Measurements from ENCODE around the gene OR10H4.
"Not testable (repeated sequence)": the region's sequence is repeated elsewhere in the genome, so short reads cannot be mapped to it uniquely, and the experiment has no call there.

The OR10H4 gene

GRCh38 chr19:15948223-15949058 lies at the start of gene OR10H4:
Gene OR10H4, plus strand, starts transcription at chr19:15949008. Its CDS starts 0 bp downstream, at chr19:15949008.
- DNase-seq = no peak

GRCh38 chr19:15899561-15899960 lies 49.2 kb upstream of the OR10H4 start:
- not testable (repeated sequence) for DNase-seq

- not testable (repeated sequence) for DNase-seq
Observed at GRCh38 chr19:15900032-15900431, 48.8 kb upstream of the OR10H4 start.

GRCh38 chr19:15900504-15900903 lies 48.3 kb upstream of the OR10H4 start:
- no peak for DNase-seq

- DNase-seq = no peak
Observed at GRCh38 chr19:15902254-15902653, 46.6 kb upstream of the OR10H4 start.

GRCh38 chr19:15902898-15903297 lies 45.9 kb upstream of the OR10H4 start:
- not testable (repeated sequence) for DNase-seq

- no peak for DNase-seq
Observed at GRCh38 chr19:15905026-15905425, 43.8 kb upstream of the OR10H4 start.

GRCh38 chr19:15911599-15912235 lies 37.1 kb upstream of the OR10H4 start:
- DNase-seq = no peak

- no peak for DNase-seq
Observed at GRCh38 chr19:15913384-15913783, 35.4 kb upstream of the OR10H4 start.

GRCh38 chr19:15913830-15914229 lies 35.0 kb upstream of the OR10H4 start:
- no peak for DNase-seq

GRCh38 chr19:15915109-15915508 lies 33.7 kb upstream of the OR10H4 start:
- no peak for DNase-seq

- DNase-seq = no peak
Observed at GRCh38 chr19:15919243-15919642, 29.6 kb upstream of the OR10H4 start.

- no peak for DNase-seq
Observed at GRCh38 chr19:15922021-15922420, 26.8 kb upstream of the OR10H4 start.

GRCh38 chr19:15923702-15924101 lies 25.1 kb upstream of the OR10H4 start:
- no peak for DNase-seq

GRCh38 chr19:15926484-15926883 lies 22.3 kb upstream of the OR10H4 start:
- no peak for DNase-seq

- DNase-seq = no peak
Observed at GRCh38 chr19:15928321-15928720, 20.5 kb upstream of the OR10H4 start.

GRCh38 chr19:15933761-15934331 lies 15.0 kb upstream of the OR10H4 start:
- DNase-seq = not testable (repeated sequence)

GRCh38 chr19:15934332-15935078 lies 14.3 kb upstream of the OR10H4 start, which contains the start of gene CYP4F11:
Gene CYP4F11, minus strand, starts transcription at chr19:15934529. Its CDS starts 121 bp downstream, at chr19:15934408.
- no peak for DNase-seq

- no peak for DNase-seq
Observed at GRCh38 chr19:15935167-15935702, 13.6 kb upstream of the OR10H4 start.

GRCh38 chr19:15936173-15936572 lies 12.6 kb upstream of the OR10H4 start:
- no peak for DNase-seq

GRCh38 chr19:15936950-15937349 lies 11.9 kb upstream of the OR10H4 start:
- no peak for DNase-seq

- DNase-seq = no peak
Observed at GRCh38 chr19:15937771-15938170, 11.0 kb upstream of the OR10H4 start.

- DNase-seq = no peak
Observed at GRCh38 chr19:15944401-15944800, 4.4 kb upstream of the OR10H4 start.
